ENCODE measurements around the gene EFNA1.
A peak's percentile ranks its signal among the peaks of the same experiment; 100 is the strongest.

EFNA1 gene, protein sequence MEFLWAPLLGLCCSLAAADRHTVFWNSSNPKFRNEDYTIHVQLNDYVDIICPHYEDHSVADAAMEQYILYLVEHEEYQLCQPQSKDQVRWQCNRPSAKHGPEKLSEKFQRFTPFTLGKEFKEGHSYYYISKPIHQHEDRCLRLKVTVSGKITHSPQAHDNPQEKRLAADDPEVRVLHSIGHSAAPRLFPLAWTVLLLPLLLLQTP

GRCh38 chr1:155127105-155127966 is at the start of gene EFNA1:
TSS of gene EFNA1 (plus strand) at chr1:155127876. CDS start at chr1:155127978, 102 bp downstream.
- peak; percentile 31 for DNase-seq (ENCODE audit: low spot score)

GRCh38 chr1:155078469-155079209 is 49.0 kb upstream of the EFNA1 start, which contains the start of gene EFNA3:
TSS of gene EFNA3 (plus strand) at chr1:155078837. CDS start at chr1:155078942, 105 bp downstream.
- DNase-seq (ENCODE audit: low spot score): peak; percentile 59

DNA sequence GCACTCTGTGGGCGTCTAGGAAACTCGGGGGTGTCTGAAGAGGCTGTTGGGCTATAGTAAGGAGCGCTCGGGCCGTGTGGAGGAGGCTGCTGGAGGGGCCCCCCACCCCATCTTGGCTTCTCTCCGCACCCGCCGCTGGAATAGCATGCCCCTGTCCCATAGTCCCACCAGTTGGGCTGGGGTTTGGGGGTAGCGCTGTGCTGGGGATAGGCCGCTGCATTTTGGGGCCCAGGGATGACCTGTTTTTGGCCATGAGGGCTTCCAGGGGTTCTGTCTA is 48.5 kb upstream of the EFNA1 start:
- no peak for DNase-seq (ENCODE audit: low spot score)

DNA sequence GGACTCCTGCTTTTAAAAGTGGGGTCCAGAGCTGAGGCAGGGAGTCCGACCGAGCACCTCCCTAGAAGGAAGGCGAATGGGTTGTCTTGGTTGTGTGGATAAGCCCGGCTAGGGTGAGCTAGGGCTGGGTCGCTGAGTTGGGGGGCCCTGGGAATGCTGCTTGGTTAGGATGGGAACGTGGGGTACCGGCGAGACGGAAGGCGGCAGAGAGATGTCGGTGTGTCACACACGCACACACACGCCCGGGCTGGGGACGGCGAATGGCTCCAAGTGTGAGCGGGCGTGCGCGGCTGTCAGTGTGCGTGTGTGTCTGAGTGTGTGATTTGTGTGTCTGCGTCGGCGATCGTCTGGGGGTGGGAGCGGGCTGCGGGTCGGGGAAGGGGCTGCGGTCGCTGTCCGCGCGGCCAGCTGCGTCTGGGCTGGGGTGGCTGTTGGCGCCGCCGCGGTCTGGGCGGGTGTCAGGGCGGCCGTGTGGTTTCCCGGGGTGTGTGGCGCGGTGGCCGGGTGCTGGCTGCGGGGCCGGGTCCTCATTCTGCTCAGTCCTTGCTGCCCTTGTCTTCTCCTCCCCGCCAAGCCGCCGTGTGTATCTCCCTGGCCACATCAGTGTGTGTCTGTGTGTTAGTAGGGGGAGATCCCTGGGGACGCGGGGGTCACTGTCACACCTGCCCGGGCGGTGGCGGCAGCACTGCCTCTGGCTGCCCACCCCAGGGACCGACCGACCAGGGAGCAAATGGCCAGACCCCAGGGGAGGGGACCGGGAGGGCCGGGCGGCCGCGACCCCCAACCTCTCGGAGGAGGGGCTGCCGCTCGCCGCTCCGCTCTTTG is 48.0 kb upstream of the EFNA1 start:
- DNase-seq (ENCODE audit: low spot score): no peak

GRCh38 chr1:155080312-155081228 is 47.1 kb upstream of the EFNA1 start:
- DNase-seq (ENCODE audit: low spot score): no peak

- DNase-seq (ENCODE audit: low spot score): no peak
Measured at GRCh38 chr1:155081472-155082300, 46.0 kb upstream of the EFNA1 start.

DNA sequence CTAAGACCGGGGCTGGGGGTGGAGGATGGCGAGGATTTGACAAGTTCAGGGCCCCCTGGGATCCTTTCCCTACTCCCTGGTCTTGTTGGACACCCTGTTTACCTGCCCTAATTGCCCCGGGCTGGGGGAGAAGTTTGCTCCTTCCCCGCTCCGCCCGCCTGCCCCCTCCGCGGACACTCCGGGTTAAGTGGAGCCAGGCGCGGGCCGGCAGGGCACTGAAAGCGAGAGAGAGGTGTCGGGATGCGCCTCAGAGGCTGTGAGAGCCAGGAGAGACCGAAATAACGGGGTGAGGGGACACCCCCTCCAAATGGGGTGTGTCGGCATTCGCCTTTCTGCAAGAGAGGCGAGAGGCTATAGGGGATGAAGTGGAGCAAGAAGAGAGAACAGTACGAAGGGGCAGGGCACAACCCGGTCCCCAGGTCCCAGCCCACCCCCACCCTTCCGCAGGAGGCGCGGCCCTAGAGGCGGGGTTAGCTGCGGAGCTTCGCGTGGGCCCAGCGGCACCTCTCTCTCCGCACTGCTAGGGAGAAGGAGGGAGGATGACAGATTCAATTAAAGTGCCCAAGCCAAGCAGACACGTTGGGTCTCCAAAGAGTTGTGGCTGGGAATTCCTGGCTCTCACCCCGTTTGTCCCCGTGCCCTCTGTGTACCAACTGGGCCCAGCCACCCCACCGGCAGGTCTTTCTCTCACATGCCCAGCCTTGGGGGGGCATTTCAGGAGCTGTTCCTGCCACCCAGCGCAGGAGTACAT is 45.2 kb upstream of the EFNA1 start:
- DNase-seq (ENCODE audit: low spot score): no peak

DNA sequence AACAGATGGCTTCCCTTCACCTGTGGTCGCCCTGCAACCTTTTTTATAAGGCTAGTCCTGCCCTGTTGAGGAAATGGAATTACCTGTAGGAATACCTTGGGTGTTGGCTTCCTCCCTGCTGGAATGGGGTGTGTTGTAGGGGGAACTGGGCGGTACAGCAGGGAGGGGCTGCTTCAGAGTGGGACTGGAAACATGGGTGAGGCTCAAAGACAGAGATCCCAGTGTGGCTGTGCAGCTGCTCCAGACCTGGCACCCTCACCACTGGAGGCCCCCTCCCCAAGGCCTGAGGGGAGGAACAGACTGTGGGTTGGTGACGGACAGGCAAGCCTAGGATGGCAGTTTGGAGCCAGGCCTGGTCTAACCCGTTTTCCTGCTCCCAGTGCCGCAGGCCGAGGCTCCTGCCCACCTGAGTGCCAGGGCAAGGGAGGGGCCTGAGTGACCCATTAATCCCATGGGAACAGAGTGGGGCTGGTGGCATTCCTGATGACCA is 44.6 kb upstream of the EFNA1 start:
- no peak for DNase-seq (ENCODE audit: low spot score)

GRCh38 chr1:155083865-155084721 is 43.6 kb upstream of the EFNA1 start:
- peak; percentile 75 for DNase-seq (ENCODE audit: low spot score)

DNA sequence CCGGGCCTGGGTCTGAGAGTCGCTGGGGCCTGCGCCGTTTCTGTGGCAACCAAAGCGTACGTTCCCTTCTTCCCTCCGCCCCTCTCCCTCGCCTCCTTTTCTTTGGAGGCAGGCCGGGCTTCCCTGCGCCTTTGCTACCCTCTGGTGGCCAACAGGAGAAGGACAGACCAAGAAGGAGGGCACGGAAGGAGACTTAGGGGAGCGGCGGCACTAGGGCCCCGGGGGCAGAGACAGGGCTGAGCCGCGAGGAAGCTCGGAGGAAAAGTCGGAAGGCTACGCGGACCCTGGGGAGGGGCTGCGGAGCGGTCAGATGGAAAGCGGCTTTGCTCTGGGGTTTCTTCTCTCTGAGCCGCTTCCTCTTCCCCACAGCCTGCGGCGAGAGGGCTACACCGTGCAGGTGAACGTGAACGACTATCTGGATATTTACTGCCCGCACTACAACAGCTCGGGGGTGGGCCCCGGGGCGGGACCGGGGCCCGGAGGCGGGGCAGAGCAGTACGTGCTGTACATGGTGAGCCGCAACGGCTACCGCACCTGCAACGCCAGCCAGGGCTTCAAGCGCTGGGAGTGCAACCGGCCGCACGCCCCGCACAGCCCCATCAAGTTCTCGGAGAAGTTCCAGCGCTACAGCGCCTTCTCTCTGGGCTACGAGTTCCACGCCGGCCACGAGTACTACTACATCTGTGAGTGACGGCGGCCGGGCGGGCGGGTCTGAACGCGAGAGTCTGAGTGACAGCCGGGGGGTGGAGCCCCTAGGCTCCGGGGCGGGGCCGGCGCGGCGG is 42.8 kb upstream of the EFNA1 start:
- peak; percentile 89 for DNase-seq (ENCODE audit: low spot score)

GRCh38 chr1:155085504-155086127 is 42.1 kb upstream of the EFNA1 start:
- peak; percentile 87 for DNase-seq (ENCODE audit: low spot score)

GRCh38 chr1:155086128-155086741 is 41.4 kb upstream of the EFNA1 start:
- DNase-seq (ENCODE audit: low spot score): peak; percentile 72

DNA sequence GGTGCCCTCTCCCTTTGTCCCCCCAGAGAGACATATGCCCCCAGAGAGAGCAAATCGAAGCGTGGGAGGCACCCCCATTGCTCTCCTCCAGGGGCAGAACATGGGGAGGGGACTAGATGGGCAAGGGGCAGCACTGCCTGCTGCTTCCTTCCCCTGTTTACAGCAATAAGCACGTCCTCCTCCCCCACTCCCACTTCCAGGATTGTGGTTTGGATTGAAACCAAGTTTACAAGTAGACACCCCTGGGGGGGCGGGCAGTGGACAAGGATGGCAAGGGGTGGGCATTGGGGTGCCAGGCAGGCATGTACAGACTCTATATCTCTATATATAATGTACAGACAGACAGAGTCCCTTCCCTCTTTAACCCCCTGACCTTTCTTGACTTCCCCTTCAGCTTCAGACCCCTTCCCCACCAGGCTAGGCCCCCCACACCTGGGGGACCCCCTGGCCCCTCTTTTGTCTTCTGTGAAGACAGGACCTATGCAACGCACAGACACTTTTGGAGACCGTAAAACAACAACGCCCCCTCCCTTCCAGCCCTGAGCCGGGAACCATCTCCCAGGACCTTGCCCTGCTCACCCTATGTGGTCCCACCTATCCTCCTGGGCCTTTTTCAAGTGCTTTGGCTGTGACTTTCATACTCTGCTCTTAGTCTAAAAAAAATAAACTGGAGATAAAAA is 40.7 kb upstream of the EFNA1 start:
- DNase-seq (ENCODE audit: low spot score): no peak

DNA sequence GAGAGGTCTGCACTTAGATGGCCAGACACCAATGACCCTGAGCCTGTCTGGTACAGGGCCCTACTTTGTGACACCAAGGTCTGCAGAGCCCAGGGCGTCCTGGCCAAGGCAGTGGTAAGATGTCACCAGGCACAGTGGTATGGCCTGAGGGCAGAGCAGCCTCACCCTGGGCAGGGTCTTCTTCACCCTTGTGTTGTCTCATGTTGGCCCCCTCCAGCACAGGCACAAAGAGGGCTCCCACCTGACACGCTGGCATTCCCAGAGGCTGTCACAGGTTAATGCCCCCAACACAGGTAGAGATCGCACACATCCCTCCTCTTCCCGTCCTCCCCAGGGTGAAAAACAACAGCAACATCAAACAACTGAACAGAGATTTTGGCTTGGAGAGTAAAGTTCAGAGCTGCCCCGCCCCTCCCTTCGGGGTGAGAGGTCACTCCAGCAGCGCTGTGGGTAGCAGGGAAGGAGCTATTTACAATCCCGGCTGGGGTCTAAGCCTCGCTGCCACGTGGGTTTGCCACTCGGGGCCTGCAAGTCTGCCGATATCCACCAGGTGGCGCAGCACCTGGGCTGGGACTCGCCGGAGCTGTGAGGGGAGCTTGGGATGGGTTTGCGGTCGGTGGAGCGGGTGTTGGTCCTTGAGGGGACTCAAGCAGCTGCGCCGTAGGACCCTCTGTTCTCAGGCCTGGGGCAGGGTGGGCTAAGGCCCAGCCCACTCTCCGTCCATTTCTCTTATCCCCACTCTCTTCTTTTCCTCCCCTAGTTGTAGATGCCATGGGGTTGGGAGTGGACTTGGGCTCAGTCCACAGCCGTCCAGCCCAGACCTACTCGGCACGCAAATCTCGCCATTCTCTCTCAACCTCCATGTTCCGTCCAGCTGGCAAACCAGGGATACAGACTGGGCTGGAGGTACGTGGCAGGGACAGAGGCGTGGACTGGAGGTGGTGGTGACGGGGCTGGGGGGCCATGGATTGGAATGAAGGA is 36.3 kb upstream of the EFNA1 start:
- peak; percentile 81 for DNase-seq (ENCODE audit: low spot score)

DNA sequence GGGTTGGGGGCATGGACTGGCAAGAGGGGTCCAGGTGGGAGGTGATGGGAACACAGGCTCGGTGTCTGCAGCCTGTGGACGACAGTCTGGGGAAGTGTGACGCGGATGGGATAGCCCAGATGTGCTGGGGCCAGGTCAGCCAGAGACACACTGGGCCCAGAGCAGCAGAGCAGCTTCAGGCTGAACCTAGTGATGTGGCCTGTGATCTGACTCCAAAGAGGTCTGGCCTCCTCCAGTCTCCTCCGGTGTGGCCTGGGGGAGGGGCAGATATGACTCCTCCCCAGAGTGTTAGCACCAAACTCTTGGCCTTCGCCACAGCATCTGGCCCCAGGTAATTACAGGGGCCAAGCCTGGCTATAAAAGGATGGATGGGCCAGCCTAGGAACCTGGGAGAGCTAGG is 35.5 kb upstream of the EFNA1 start:
- DNase-seq (ENCODE audit: low spot score): no peak
